HG03280 (cell line): ENCODE data around the gene NCOA3.
"Not testable (repeated sequence)": the region's sequence is repeated elsewhere in the genome, so short reads cannot be mapped to it uniquely, and the experiment has no call there.

ENCODE experiments used
- ATAC-seq: cut with Tn5 transposase; IDR thresholded peaks from one replicate; pipeline ENCODE4 v1.9.1; 2021; ENCODE audit warnings: mild to moderate bottlenecking, moderate library complexity; ENCODE audit not compliant: unreplicated experiment

The NCOA3 gene

GRCh38 chr20:47468290-47469050 is 33.2 kb upstream of the NCOA3 start:
- peak; percentile 68 for ATAC-seq

GRCh38 chr20:47475419-47476044 is 26.2 kb upstream of the NCOA3 start:
- no peak for ATAC-seq

DNA sequence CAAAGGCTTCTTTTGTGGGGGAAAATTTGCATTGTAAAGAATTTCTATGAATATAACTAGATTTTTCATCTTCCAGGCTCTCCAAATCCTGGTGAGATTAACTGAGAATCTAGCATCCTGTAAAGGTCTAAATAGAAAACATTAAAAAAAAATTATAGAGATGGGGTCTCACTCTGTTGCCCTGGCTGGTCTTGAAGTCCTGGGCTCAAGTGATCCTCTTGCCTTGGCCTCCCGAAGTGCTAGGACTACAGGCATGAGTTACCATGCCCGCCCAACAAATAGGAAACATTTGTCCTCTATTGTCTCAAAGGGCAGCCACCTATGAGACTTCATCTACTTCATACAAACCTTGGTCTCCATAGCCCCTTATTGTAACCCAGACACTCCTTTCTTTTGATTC is 25.2 kb upstream of the NCOA3 start:
- ATAC-seq: no peak

DNA sequence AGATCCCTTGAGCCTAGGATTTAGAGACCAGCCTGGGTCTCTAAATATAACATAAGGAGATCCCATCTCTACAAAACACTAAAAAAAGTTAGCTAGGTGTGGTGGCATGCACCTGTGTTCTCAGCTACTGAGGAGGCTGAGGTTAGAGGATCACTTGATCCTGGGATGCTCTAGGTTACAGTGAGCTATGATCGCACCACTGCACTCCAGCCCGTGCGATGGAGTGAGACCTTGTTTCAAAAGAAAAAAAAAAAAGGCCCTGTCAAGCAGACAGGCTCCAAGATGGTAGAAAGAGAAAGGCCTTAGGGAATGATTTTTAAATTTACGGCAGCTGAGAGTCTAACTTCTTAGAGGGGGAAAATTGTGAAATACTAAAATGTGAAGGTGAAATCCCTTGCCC is 22.6 kb upstream of the NCOA3 start:
- ATAC-seq: no peak

GRCh38 chr20:47479506-47479905 is 22.2 kb upstream of the NCOA3 start:
- ATAC-seq: no peak

DNA sequence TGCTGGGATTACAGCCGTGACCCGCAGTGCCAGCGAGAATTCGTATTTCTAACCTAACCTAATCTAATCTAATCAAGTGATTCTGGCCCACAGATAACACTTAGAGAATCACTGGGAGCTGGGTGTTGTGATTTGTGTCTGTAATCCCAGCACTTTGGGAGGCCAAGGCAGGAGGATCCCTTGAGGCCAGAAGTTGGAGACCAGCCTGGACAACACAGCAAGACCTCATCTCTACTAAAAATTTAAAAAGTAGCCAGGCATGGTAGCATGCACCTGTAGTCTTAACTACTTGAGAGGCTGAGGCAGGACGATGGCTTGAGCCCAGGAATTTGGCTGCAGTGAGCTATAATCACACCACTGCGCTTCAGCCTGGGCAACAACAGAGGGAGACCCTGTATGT is 21.4 kb upstream of the NCOA3 start:
- ATAC-seq: no peak

- ATAC-seq: no peak
These were observed 21.0 kb upstream of the NCOA3 start for GRCh38 chr20:47480705-47481104.

DNA sequence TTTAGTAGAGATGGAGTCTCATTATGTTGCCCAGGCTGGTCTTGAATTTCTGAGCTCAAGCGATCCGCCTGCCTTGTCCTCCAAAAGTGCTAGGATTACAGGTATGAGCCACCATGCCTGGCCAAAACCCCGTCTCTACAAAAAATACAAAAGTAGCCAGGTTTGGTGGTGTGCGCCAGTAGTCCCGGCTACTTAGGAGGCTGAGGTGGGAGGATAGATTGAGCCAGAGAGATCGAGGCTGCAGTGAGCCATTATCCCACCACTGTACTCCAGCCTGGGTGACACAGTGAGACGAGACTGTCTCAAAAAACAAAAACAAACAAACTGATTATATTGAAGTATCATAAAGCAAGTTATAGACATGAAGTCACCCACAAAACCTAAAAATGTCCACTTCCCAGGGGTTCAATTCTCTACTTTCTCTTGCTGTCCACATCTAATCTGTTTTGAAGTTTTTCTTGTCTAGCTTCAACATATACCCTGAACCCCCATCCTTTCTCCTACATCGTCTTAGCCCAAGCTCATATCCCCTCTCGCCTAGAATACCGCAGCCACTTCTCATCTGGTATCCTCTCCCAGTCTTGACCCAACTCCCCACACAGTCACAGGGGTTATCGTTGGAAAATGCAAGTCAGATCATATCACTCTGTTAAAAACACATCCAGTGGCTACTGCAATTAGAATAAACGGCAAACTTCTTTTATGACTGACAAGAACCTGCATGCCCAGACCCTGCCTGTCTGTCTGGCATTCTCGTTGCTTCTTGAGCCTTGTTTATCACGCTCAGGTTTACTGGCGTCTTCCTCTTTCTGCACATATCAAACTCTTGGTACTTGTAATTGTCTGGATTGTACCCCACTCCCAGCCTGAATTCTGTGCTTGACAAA is 20.1 kb upstream of the NCOA3 start:
- ATAC-seq: no peak

GRCh38 chr20:47482705-47483104 is 19.0 kb upstream of the NCOA3 start:
- ATAC-seq: no peak

GRCh38 chr20:47484303-47484702 is 17.4 kb upstream of the NCOA3 start:
- no peak for ATAC-seq

DNA sequence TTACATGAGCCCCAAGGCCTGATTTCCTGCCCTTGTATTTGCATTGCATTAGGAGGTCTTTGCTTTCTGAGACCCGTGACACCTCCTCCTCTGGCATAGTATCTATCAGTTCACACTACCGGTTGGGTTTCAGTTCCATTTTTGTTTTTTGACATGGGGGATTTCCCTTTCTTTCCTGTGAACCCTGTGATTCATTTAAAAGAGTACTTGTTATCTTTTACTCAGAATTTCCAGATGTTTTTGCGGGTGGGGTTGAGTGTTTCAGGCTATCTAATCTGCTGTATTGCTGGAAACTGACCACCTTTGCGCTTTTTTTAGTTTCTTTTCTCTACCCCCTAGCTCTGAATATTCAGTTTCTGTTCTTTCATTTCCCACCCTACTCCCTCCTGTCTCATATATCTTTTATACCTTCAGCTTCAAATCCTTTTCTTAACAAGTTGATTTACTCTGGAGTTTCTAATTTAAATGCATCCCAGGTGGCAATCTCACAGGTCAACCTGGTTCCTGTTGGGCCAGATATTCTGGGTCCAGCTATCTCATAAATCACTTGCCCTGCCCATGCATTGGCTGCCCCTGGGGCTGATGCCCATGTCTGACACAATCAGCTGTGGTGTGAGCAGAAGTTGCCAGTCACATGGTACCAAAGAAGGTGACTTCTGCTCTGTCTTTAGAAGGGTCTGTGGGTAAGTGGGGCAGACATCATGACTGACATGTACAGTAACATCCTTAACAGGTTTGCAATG is 14.3 kb upstream of the NCOA3 start:
- ATAC-seq: peak; percentile 73

DNA sequence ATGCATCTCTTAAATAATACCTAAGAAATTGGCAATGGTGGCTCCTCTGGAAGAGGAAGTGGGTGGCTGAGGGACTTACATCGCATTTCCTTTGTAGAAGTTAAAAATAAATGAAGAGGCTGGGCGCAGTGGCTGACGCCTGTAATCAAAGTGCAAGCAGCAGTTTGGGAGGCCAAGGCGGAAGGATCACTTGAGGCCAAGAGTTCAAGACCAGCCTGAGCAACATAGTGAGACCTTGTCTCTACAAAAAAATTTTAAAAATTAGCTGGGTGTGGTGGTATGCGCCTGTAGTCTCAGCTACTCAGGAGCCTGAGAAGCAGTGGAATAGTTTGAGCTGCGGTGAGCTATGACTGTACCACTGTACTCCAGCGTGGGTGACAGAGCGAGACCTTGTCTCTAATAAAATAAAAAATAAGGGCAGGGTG is 12.2 kb upstream of the NCOA3 start:
- ATAC-seq: no peak

- ATAC-seq: no peak
These were observed 10.9 kb upstream of the NCOA3 start for GRCh38 chr20:47490795-47491194.

- ATAC-seq: no peak
These were observed 9.4 kb upstream of the NCOA3 start for GRCh38 chr20:47492284-47492683.

- peak; percentile 9 for ATAC-seq
These were observed 8.3 kb upstream of the NCOA3 start for GRCh38 chr20:47493175-47493962.

DNA sequence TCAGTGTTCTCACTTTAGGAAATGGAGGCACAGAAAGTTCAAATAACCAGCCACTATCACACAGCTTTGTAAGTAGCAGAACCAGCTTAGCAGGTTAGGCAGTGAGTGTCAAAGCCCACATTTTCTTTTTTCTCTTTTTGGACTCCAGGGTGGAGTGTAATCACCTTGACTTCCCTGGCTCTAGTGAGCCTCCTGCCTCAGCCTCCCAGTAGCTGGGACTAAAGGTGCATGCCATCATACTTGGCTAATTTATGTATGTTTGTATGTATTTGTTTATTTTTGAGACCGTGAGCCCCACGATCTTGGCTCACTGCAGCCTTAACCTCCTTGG is 7.8 kb upstream of the NCOA3 start:
- ATAC-seq: no peak

GRCh38 chr20:47494606-47495005 is 7.1 kb upstream of the NCOA3 start:
- not testable (repeated sequence) for ATAC-seq

GRCh38 chr20:47496118-47496517 is 5.6 kb upstream of the NCOA3 start:
- no peak for ATAC-seq

- no peak for ATAC-seq
These were observed 3.1 kb upstream of the NCOA3 start for GRCh38 chr20:47498606-47499005.

- ATAC-seq: no peak
These were observed 2.6 kb upstream of the NCOA3 start for GRCh38 chr20:47499053-47499452.
